GM21390 (cell line): Measurements from ENCODE around the gene NSUN4.

ENCODE experiments used
- ATAC-seq: cut with Tn5 transposase; IDR thresholded peaks from one replicate; pipeline ENCODE4 v1.9.1; 2021; ENCODE audit not compliant: unreplicated experiment

The NSUN4 gene

GRCh38 chr1:46404482-46405196, 64.0 kb downstream of the NSUN4 start:
- ATAC-seq, result no peak

DNA sequence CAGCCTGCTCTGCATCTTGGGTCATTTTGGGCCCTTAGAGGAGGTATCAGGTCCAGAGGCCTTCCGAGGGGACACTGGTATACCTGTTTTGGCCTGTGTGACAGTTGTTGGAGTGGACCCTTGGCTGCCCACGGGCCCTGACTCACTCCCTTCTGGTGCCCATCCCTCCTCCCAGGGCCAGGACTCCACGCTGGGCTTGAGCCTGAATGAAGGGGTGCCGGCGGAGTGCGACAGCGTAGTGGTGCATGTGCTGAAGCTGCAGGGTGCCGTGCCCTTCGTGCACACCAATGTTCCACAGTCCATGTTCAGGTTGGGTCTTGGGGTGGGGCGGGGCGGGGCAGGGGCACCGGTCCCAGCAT, 64.6 kb downstream of the NSUN4 start:
- ATAC-seq, result no peak

GRCh38 chr1:46405724-46406123, 65.1 kb downstream of the NSUN4 start:
- ATAC-seq, result no peak

DNA sequence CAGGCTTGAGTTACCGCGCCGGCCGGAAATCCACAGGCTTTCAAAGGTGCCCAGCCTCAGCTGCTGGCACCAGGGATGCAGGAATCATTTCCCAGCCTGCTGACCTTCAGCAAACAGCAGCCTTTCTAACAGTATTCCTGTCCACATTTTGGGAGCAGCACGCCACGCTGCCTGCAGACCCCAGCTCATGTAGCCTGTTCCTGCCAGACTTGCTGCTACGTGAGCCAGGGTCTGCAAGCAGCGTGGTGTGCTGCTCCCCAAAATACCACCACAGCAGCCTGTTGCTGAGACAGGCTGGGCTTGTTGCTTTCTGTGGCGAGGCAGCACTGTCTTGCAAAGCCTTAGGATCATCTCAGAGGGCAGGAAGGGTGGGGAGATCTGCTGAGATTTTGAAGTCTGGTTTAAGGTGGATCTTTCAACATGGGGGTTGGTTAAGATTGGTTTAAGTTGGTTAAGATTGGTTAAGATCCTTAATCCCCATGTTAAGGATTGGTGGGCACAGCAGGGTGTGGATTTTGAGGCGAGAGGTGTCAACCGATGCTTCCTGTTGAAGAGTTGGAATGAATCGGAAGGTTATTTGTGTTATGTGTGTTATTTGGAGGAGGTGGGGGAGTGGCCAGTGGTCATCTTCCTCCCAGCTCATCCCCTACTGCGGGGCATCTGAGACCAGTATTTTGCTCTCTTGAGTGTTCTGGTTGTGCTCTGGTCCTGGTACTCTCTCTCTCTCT, 66.4 kb downstream of the NSUN4 start:
- no peak for ATAC-seq

DNA sequence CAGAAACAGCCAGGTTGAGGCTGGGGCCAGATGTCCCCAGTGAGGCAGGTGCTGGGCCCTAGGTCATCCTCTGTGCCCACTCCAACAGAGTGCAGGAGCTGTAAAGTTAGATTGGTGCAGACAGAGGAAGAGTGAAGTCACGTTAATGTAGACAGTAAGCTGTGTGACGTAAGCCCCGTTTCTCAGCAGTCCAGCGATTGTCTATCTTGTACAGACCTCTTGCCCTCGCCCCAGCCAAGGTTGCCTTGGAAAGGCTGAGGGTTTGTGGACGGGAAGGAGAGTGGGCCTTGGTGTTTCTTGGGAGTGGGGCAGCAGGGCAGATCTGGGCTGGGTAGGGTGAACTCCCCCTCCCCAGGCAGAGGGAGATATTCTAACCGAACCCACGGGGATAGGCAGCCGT, 67.0 kb downstream of the NSUN4 start:
- ATAC-seq, result no peak

DNA sequence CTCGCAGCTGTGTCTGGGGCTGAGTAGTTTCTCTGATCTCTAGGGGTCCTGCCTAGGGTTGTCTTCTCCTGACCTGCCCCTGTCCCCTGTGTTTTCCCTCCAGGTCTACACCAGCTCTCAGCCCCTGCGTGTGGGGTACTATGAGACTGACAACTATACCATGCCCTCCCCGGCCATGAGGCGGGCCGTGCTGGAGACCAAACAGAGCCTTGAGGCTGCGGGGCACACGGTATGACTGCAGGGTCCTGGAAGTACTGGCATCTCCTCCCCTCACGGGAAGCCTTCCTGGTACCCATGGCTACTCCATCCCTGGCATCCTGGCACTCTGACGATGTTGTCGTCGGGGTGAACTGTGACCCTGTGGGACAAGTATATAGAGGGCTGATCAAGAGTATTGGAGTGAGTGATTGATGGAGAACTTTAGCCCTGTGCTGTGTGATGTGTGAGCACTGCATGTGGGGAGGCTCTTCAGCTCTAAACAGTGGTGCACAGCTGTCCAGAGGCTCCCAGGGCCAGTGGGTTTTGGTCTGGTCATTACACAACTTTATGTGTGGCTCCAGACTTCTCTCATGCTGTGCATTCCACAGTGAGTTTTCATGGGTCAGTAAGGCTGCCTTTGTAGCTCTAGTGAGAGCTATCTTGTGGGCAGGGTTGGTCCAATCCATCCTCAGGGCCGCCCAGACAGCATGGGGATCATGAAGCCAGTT, 67.9 kb downstream of the NSUN4 start:
- ATAC-seq, result no peak

DNA sequence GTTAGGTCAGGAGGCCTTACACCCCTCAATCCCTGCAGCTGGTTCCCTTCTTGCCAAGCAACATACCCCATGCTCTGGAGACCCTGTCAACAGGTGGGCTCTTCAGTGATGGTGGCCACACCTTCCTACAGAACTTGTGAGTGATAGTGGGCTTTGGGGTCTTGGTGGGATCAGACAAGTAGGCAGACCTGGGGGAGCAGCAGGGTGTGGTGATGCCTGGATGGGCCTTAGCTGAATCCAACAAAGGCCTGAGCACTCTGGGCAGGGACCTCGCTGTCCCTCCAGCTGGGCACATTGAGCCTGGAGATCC, 68.4 kb downstream of the NSUN4 start:
- no peak for ATAC-seq

DNA sequence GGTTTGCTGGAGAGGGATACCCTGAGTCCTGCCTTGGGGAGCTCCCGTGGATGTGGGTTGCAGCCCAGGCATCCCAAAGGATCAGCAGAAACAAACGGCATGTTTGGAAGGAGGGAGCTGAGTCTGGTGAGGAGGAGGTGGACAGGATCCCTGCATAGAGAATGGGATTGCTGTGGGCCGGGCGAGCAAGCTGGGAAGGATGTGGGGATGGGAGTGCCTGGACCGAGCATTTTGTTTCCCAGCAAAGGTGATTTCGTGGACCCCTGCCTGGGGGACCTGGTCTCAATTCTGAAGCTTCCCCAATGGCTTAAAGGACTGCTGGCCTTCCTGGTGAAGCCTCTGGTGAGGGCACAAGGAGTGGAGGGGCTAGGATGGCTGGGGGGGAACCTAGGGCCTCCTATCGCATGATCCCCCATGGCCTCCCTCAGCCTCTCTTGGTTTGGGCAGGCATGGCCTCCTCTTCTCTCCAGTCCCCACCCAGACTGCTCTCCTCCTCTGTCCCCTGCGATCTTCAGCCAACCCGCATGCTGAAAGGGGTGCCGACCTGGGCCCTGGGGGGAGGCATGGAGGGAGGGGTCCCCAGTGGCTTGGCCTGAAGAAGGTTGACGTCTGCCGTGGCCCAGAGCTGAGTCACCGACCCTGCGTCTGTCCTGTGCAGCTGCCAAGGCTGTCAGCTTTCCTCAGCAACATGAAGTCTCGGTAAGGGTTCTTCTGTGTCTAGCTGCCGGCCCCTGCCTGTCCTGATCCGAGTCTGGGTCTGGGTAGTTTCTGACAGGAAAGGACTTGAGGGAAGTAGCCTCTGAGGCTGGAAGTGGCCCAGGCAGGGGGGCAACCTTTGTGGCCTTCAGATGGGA, 69.8 kb downstream of the NSUN4 start:
- no peak for ATAC-seq

DNA sequence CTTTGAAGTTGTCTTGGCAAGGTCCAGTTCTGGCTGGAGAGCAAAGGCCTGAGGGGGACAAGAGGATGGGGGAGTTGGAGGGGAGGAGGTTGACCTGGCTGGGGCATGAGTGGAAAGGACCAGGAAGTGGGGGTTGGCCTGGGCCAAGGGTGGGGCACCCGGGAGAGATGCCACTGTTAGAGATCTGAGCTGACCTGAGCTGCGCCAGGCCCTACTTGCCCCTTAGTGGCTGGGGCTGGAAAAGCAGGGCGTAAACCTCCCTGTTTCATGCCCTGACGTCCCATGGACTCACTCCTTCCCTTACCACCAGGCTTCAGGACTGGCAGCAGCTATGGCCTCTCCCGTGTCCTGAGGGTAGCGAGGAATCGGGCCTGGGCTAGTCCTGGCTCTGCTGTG, 70.4 kb downstream of the NSUN4 start:
- ATAC-seq, result no peak
